HG03571 (cell line): ENCODE data around the gene ALOX15B.
A peak's percentile ranks its signal among the peaks of the same experiment; 100 is the strongest.
"Not testable (repeated sequence)": the region's sequence is repeated elsewhere in the genome, so short reads cannot be mapped to it uniquely, and the experiment has no call there.

Source experiments
- ATAC-seq: cut with Tn5 transposase; IDR thresholded peaks from one replicate; pipeline ENCODE4 v1.9.1; 2021; ENCODE audit not compliant: unreplicated experiment

Gene ALOX15B

GRCh38 chr17:8061851-8062250, 23.0 kb downstream of the ALOX15B start:
- not testable (repeated sequence) for ATAC-seq

- no peak for ATAC-seq
Measured at GRCh38 chr17:8062435-8062806, 23.6 kb downstream of the ALOX15B start.

DNA sequence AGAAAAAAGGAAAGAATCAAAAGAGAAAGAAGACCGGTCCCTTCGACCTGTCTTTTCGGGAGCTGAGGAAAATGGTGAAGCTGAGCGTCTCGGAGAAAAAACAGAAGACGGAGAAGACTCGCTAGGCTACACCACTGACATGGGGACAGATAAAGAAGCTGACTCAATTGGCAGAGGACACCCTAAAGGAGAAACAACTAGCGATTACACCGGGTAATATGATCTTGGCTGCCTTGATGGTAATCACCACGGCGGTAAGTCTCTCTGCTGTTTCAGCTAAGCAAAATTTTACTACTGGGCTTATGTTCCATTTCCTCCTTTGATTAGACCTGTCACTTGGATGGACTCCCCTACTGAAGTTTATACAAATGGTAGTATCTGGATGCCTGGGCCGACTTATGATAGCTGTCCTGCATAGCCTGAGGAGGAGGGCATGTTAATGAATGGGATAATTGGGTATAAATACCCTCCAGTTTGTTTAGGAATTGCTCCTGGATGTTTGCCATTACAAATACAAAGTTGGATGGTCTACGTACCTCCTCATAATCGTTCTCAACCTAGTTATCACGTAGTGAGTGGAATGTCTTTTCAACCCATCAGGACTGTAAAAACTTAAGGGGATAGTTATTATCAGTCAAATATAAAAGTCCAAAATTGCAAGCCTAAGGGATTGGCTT, 24.1 kb downstream of the ALOX15B start:
- ATAC-seq = no peak

DNA sequence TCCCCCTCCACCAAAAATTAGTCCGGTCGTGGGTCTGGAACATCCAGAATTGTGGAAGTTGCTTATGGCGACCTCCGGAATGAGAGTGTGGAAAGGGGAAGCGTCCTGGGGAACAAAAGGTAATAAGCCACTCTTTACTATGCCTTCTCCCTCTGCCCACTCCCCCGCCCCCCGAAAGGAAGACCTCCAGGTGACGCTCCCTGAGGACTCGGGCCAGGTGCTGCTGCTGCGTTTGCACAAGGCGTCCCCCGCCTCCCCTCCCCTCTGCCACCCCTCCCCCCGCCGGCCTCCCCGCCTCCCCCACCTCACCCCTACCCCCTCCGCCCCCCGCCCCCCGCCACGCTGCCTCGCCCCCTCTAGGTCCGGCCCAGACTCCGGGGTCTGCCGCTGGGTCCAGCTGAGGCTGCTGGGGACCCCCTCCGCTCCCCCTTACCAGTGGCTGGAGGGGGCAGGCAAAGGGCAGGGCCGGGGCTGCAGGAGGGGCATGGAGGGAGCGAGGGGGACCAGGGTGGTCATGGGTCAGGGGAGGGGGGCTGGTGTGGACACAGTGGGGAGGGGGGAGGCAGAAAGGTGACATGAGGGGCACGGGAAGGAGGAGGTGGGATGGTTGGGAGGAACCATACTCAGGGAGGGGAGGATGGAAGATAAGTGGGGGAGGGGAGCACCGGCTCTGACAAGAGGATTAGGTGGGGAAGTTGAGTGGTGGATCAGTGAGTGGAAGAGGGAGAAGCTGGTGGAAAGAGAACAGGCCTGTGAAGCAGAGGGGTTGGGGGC, 25.1 kb downstream of the ALOX15B start:
- no peak for ATAC-seq

DNA sequence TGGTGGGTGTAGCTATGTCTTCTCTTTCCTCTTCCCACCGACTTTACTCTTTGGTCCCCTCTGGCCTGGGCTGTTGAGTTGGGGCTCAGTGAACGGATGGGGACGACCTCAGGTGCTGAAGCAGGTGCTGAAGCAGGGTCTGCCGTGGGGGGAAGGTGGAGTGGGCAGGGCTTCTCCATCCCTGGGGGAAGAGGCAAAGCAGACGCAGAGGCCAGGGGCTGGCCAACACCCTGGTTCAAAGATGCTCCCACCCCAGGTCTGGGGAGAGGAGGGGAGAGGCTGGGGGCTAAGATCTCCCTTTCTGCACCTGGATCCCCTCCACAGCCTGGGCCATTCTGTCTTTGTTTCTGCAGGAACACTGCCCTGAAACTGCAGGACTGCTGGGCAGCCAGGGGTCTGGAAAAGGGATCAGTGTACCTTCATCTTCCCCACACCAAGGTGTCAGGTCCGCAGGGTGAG, 25.7 kb downstream of the ALOX15B start:
- no peak for ATAC-seq

DNA sequence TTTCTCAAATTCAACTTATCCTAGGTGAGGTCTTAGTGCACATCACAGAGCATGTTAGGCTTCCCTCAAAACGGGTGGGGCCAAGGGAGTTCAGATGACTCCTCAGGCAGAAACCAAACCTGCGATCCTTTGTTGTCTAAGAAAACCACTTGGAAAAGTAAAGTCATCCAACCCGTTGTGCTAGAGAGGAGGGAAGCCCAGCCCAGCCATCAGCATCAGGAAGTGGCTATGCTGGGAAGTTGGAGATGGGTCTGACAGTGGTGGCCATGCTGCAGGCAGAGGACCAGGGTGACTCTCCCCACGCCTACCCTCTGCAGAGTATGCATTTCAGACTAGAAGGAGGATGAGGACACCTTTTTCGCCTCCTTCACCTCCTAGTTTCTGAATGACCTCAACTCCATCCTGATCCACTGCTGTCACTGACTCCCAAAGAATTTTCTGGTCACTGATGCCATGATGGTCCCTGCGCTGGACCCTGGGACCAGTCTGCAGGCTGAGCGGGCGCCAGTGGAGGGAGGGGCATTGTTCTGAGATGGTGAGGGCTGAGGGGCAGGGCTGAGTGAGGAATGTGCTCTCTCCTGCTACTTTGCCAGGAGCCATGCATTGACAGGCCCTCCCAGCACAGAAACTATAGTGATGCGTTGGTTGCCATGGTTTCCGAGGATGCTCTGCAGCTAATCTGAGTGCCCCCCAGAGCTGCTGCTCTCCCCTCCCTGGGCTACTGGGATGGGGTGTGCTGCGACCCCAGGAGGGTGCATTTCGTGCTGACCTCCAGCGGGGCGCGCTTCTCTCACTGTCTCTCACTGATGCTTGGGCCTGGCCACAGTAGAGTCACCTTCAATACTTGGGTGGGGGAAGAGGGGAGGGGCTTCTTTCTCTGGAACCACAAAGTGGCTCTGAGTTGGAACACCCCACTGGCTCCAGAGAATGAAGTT, 28.2 kb downstream of the ALOX15B start:
- ATAC-seq = no peak

- ATAC-seq = no peak
Measured at GRCh38 chr17:8067806-8068205, 28.9 kb downstream of the ALOX15B start.

GRCh38 chr17:8068736-8069586, 30.1 kb downstream of the ALOX15B start:
- no peak for ATAC-seq

DNA sequence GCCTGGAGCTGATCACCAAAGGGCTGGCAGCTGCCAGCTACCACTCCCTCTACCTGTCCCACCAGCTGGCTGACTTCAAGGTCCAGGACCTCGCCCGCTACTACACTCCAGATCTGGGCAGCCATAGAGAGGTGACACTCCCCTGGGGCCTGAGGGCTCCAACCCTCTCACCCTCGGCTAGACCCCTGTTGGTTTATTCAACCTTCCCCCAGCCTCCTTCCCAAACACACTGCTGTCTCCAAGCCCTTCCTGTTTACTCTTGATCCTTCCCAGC, 30.7 kb downstream of the ALOX15B start:
- no peak for ATAC-seq

GRCh38 chr17:8071496-8071895, 32.6 kb downstream of the ALOX15B start:
- ATAC-seq = no peak

- ATAC-seq = no peak
Measured at GRCh38 chr17:8072341-8072728, 33.5 kb downstream of the ALOX15B start.

- ATAC-seq = no peak
Measured at GRCh38 chr17:8072729-8073461, 34.0 kb downstream of the ALOX15B start.

GRCh38 chr17:8073627-8074484, 35.0 kb downstream of the ALOX15B start:
- peak; percentile 51 for ATAC-seq

- no peak for ATAC-seq
Measured at GRCh38 chr17:8074554-8074953, 35.7 kb downstream of the ALOX15B start.

GRCh38 chr17:8075081-8075480, 36.2 kb downstream of the ALOX15B start:
- ATAC-seq = no peak

- no peak for ATAC-seq
Measured at GRCh38 chr17:8075574-8076342, 36.9 kb downstream of the ALOX15B start.

- no peak for ATAC-seq
Measured at GRCh38 chr17:8076502-8077266, 37.8 kb downstream of the ALOX15B start.

DNA sequence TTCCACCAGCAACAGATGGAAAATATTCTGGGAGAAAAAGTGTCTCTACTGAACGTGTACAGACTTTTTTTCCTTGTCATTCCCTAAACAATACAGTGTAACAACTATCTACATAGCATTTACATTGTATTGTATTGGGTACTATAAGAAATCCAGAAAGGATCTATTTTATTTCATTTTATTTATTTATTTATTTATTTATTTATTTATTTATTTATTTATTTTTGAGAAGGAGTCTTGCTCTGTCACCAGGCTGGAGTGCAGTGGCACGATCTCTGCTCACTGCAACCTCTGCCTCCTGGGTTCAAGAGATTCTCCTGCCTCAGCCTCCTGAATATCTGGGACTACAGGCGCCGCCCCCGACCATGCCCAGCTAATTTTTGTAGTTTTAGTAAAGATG, 39.1 kb downstream of the ALOX15B start:
- ATAC-seq = not testable (repeated sequence)
